Ovary (tissue), 9 donors: ENCODE results near the gene NKX1-2. TPM values are rescaled to one million over a fixed set of nuclear protein-coding genes. Genes with fewer than 3 reads are reported as not detected.

Experiments used
- DNase-seq, 5 donors: peaks; one replicate each; pipeline ENCODE4 v3.0.0-alpha.2; 2019 to 2020
- H3K27ac ChIP-seq, 2 donors: fragments of 200-600 bp; one replicate each; pipeline versions ENCODE4 v1.5.1 to v1.8.0; 2019 to 2022
- H3K27me3 ChIP-seq: fragments of 200-600 bp; one replicate; pipeline ENCODE4 v1.8.0; 2022
- H3K36me3 ChIP-seq: fragments of 200-600 bp; sonication (generic); one replicate; pipeline ENCODE4 v1.5.1; 2019
- H3K4me1 ChIP-seq: one replicate; pipeline ENCODE4 v1.8.1; 2013; ENCODE audit warnings: mild to moderate bottlenecking, moderate library complexity; ENCODE audit not compliant: insufficient read depth
- H3K4me3 ChIP-seq: fragments of 200-600 bp; sonication (generic); one replicate; pipeline ENCODE4 v1.5.1; 2017
- H3K9me3 ChIP-seq, 2 donors: fragments of 200-600 bp in 1 of 2; sonication (generic) in 1 of 2; one replicate each; pipeline versions ENCODE4 v1.5.1 to v1.8.1; 2013 to 2019; ENCODE audit warnings: mild to moderate bottlenecking in 1 of 2, moderate library complexity in 1 of 2
- CTCF ChIP-seq, 3 donors: fragments of 450-650 bp in 2 of 3; fragments of 200-600 bp in 1 of 3; IDR thresholded peaks; one replicate each; pipeline versions ENCODE4 v1.5.1 to v1.8.0; 2016 to 2022; ENCODE audit warnings: antibody characterized with exemption in 3 of 3, mild to moderate bottlenecking in 1 of 3
- EP300 ChIP-seq: sonication (generic); formaldehyde crosslinking; IDR thresholded peaks from one replicate; pipeline ENCODE4 v1.6.1; 2017; ENCODE audit warnings: antibody characterized with exemption
- POLR2A ChIP-seq: fragments of 450-650 bp; IDR thresholded peaks from one replicate; pipeline ENCODE4 v1.6.1; 2017; ENCODE audit warnings: antibody characterized with exemption, mild to moderate bottlenecking, moderate library complexity
- WGBS, 3 donors: extraction: QIAGEN DNeasy Blood & Tissue Kit in 1 of 3; methylation state at CpG; one replicate each; pipeline versions ENCODE4 v1.1.5 to v1.1.7; 2013 to 2017; 5-methylcytosine and 5-hydroxymethylcytosine counted together
- intact Hi-C, 4 donors: fragments of 100-400 bp; cut with DNase I; formaldehyde crosslinking; loops; one replicate each; pipeline versions ENCODE4 v1.11.0 to v1.15.1; 2022 to 2023
- polyA plus RNA-seq, 2 donors: library from polyadenylated mRNA; stranded (reverse); fragments of 200-250 nt in 1 of 2; fragments of 350-450 nt in 1 of 2; fragmentation: Illumina TruSeq in 1 of 2; extraction: RNeasy Lipid Tissue Mini Kit (QIAGEN cat#74804) in 1 of 2; gene quantifications; one replicate each; pipeline ENCODE4 v1.2.3, GENCODE V29; 2013 to 2014
- total RNA-seq, 7 donors: library from RNA; depleted of rRNA in 2 of 7; stranded (reverse); fragments of >200 nt in 2 of 7; fragmentation: NEBNext Ultra II Directional in 3 of 7; extraction: Animal tissue kit (Norgen Biotek cat#: 25700) in 3 of 7; gene quantifications; one replicate each; pipeline versions ENCODE4 v1.1.0 to v1.2.4, GENCODE V29; 2016 to 2023
- donor health status: DM: no; HTN: no; CAD: no; lungs with moderate emphysema.
- donor health status: DM: no; HTN: no; CAD: no.
- donor health status: Bipolar disorder and iron deficiency.
- donor health status: DM: yes; HTN: yes; CAD: no.
- donor health status: DM: no; HTN: no; CAD: no.
- donor health status: DM: yes; HTN: yes; CAD: no.

The NKX1-2 gene
- total and polyA plus RNA-seq, 9 donors, result 0.05 TPM; not detected in 8

- intact Hi-C loops, result no loop called here
- H3K36me3 ChIP-seq, result no peaks in the 10 kb centered on the region
- H3K9me3 ChIP-seq, result no peaks in the 10 kb centered on the region
- no peaks in the 10 kb centered on the region for H3K27me3 ChIP-seq
- WGBS, 3 donors, result 75 to 78% (median 77%) methylated on average over 23 of the region's 23 CpGs
- H3K27ac ChIP-seq, result no peak overlapping the region
- H3K4me1 ChIP-seq, result no peaks in the 10 kb centered on the region
- H3K4me3 ChIP-seq, result no peak overlapping the region
- TF ChIP-seq POLR2A (no peak), CTCF (IDR thresholded peaks at IDR 0.05) (no peak), EP300 (no peak)
- DNase-seq, result no peak
Observed at GRCh38 chr10:124493214-124493882, 43.5 kb upstream of the NKX1-2 start.

DNA sequence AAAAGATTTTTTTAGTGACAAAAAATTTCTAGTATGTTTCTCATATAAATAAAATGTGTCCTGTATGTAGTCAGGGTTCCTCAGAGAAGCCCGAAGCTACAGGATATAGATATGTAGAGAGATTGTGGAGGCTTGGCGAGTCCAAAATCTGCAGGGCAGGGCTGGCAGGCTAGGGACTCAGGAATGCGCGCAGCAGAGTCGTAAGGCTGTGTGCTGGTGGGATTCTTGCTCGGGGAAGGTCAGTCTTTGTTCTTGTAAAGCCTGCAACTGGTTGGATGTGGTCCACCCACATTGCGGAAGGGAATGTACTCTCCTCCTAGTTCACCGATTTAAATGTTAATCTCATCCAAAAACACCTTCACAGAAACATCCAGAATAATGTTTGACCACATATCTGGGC is 42.4 kb upstream of the NKX1-2 start:
- Histone ChIP-seq H3K27ac (no peak overlapping the region), H3K9me3 (no peaks in the 10 kb centered on the region), H3K4me1 (no peaks in the 10 kb centered on the region), H3K36me3 (no peaks in the 10 kb centered on the region), H3K4me3 (no peak overlapping the region), H3K27me3 (no peaks in the 10 kb centered on the region)
- intact Hi-C loops, result no loop called here
- DNase-seq, result no peak
- no peak for TF ChIP-seq CTCF (IDR thresholded peaks at IDR 0.05)
- no peak for TF ChIP-seq EP300
- no peak for TF ChIP-seq POLR2A
- WGBS, 3 donors, result 90 to 95% (median 93%) methylated on average over 8 of the region's 8 CpGs

GRCh38 chr10:124491105-124491504 is 41.3 kb upstream of the NKX1-2 start:
- TF ChIP-seq CTCF (IDR thresholded peaks at IDR 0.05) (no peak), POLR2A (no peak)
- H3K36me3 ChIP-seq, result no peaks in the 10 kb centered on the region
- no peak overlapping the region for H3K4me3 ChIP-seq
- no peaks in the 10 kb centered on the region for H3K4me1 ChIP-seq
- H3K27ac ChIP-seq, result no peak overlapping the region
- H3K9me3 ChIP-seq, result no peaks in the 10 kb centered on the region
- no peaks in the 10 kb centered on the region for H3K27me3 ChIP-seq
- 97 to 98% (median 98%) methylated on average over 9 of the region's 9 CpGs for WGBS, 3 donors
- intact Hi-C loops, result no loop called here
- no peak for DNase-seq

DNA sequence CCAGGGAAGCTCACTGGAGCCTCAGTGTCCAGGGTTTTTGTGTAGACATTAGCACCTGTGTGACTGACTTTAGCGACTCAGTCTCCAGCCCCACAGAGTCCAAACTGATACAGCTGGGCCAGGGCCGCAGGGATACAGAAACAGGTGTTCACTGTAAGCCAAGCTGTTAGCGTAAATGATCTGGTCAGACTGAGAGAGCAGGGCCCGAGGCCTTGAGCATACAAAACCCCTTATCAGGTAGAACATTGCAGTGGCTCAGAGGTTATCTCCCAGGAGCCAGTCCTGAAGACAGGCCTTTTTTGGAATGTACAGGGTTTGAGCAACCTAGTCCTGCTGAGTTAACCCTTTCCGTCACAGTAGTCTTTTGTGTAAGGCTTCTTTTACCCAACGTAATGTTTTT is 36.8 kb upstream of the NKX1-2 start:
- no peaks in the 10 kb centered on the region for H3K9me3 ChIP-seq
- no peak overlapping the region for H3K27ac ChIP-seq
- no peak for TF ChIP-seq POLR2A
- TF ChIP-seq CTCF (IDR thresholded peaks at IDR 0.05), result no peak
- TF ChIP-seq EP300, result no peak
- no peaks in the 10 kb centered on the region for H3K27me3 ChIP-seq
- no peaks in the 10 kb centered on the region for H3K36me3 ChIP-seq
- no peak overlapping the region for H3K4me3 ChIP-seq
- no peaks in the 10 kb centered on the region for H3K4me1 ChIP-seq
- 92 to 96% (median 95%) methylated on average over 6 of the region's 6 CpGs for WGBS, 3 donors
- DNase-seq, result no peak
- intact Hi-C loops, result no loop called here
